Esophagus squamous epithelium (tissue), 5 donors: ENCODE results near the gene COX5A. TPM values are rescaled to one million over a fixed set of nuclear protein-coding genes. Genes with fewer than 3 reads are reported as not detected.
A peak's percentile ranks its signal among the peaks of the same experiment; 100 is the strongest.

ENCODE experiments used
- DNase-seq: peaks from one replicate; lab custom pipeline; 2025; lab: John Stamatoyannopoulos, UW
- H3K27ac ChIP-seq, 4 donors: fragments of 200-600 bp; sonication (generic); one replicate each; pipeline ENCODE4 v1.5.1; 2016 to 2019; ENCODE audit warnings: mild to moderate bottlenecking in 1 of 4
- H3K27me3 ChIP-seq, 4 donors: fragments of 200-600 bp; sonication (generic); 1 replicate in 3 of 4; 2 replicates in 1 of 4; pipeline versions ENCODE4 v1.5.1 to v1.6.0; 2017 to 2021; ENCODE audit warnings: antibody characterized with exemption in 1 of 4
- H3K36me3 ChIP-seq, 3 donors: fragments of 200-600 bp; sonication (generic); one replicate each; pipeline ENCODE4 v1.5.1; 2016 to 2019
- H3K4me1 ChIP-seq, 3 donors: fragments of 200-600 bp; sonication (generic); one replicate each; pipeline ENCODE4 v1.5.1; 2017 to 2019
- H3K4me3 ChIP-seq, 4 donors: fragments of 200-600 bp; sonication (generic); 1 replicate in 3 of 4; 2 replicates in 1 of 4; pipeline ENCODE4 v1.5.1; 2016 to 2019; ENCODE audit warnings: mild to moderate bottlenecking in 2 of 4, moderate library complexity in 1 of 4
- H3K9me3 ChIP-seq, 3 donors: fragments of 200-600 bp; sonication (generic); one replicate each; pipeline ENCODE4 v1.5.1; 2016 to 2019
- CTCF ChIP-seq, 6 experiments: fragments of 450-650 bp in 4 of 6; fragments of 200-600 bp in 2 of 6; sonication (generic) in 2 of 6; IDR thresholded peaks; one replicate each; pipeline ENCODE4 v1.5.1; 2016 to 2019; ENCODE audit warnings: antibody characterized with exemption in 6 of 6, mild to moderate bottlenecking in 4 of 6, moderate library complexity in 4 of 6
- POLR2A ChIP-seq, 4 donors: fragments of 450-650 bp; IDR thresholded peaks; one replicate each; pipeline ENCODE4 v1.6.1; 2017; ENCODE audit warnings: antibody characterized with exemption in 4 of 4, mild to moderate bottlenecking in 4 of 4, moderate library complexity in 3 of 4
- WGBS, 2 donors: methylation state at CpG; one replicate each; pipeline ENCODE4 v1.1.5; 2018; 5-methylcytosine and 5-hydroxymethylcytosine counted together
- intact Hi-C: fragments of 100-400 bp; cut with DNase I; formaldehyde crosslinking; loops from one replicate; pipeline ENCODE4 v1.15.0; 2022
- total RNA-seq, 4 donors: library from RNA; depleted of rRNA; stranded (reverse); fragments of >200 nt; gene quantifications; one replicate each; pipeline ENCODE4 v1.1.0, GENCODE V29; 2016
- donor health status: DM: yes; HTN: yes; CAD: no.

COX5A gene
- total RNA-seq, 4 donors from 2014 or later = 110 to 197 (median 172) TPM

- H3K36me3 ChIP-seq = peaks cover 24 to 59% (median 35%) of the 10 kb centered on the region in 3 donors
- DNase-seq = no peak
- H3K27ac ChIP-seq = no peak overlapping the region
- 92 to 100% methylated on average over 1 to 5 of the region's 7 CpGs for WGBS, 2 donors
- H3K4me1 ChIP-seq = peaks cover 20 to 60% (median 27%) of the 10 kb centered on the region in 3 donors
- intact Hi-C loops = loop anchor here (10.0 kb wide), 1 partner anchor 99 kb away; no protein-coding TSS in a partner anchor
- H3K9me3 ChIP-seq = no peaks in the 10 kb centered on the region
- TF ChIP-seq CTCF (IDR thresholded peaks at IDR 0.05) (no peak), POLR2A (IDR thresholded peaks at IDR 0.05) (no peak)
- H3K4me3 ChIP-seq = no peak overlapping the region
- no peaks in the 10 kb centered on the region for H3K27me3 ChIP-seq
These were observed 33.6 kb downstream of the COX5A start for GRCh38 chr15:74904190-74904805.

GRCh38 chr15:74903676-74904075, 34.2 kb downstream of the COX5A start:
- H3K27ac ChIP-seq = no peak overlapping the region
- TF ChIP-seq POLR2A (IDR thresholded peaks at IDR 0.05) (no peak), CTCF (IDR thresholded peaks at IDR 0.05) (no peak)
- no peaks in the 10 kb centered on the region for H3K27me3 ChIP-seq
- H3K36me3 ChIP-seq = peaks cover 29 to 66% (median 35%) of the 10 kb centered on the region in 3 donors
- H3K9me3 ChIP-seq = no peaks in the 10 kb centered on the region
- H3K4me3 ChIP-seq = no peak overlapping the region
- 86 to 100% methylated on average over 1 of the region's 1 CpG for WGBS, 2 donors
- intact Hi-C loops = loop anchor here (10.0 kb wide), 1 partner anchor 99 kb away; no protein-coding TSS in a partner anchor
- DNase-seq = no peak
- H3K4me1 ChIP-seq = peaks cover 20 to 60% (median 27%) of the 10 kb centered on the region in 3 donors

DNA sequence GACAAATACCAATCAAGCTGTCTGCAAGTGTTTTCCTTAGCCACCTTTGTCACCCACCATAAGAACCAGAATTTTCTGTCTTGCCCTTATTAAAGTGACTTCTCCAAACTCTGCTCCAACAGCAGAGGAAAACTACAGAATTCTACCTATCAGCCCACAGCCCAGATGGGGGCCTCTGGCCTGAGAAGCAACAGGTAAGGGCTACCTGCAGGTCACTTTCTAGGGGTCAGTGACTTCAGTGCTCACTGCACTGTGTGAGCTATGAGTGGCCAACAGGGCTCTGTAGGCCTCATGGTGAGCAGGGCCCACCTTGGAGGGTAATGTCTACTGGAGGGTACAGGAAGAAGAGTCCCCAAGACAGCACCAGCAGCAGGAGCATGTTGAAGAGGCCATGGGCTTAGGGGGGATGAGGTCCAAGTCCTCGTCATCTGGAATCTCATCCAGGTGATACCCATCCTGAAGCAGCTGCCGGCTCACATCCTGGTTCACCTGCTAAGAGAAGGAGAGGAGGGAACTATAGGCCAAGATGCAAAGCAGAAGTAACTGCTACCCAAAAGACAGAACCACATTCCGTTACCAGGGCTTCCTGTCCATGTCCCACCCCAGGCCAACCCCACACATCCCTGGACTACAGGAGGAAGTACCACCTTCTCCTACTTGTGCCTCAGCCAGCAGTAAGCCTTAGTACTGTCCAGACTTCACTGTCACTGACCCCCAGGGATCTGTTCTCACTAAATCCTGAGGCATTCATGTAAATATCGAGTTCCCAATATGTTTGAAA, 35.4 kb downstream of the COX5A start:
- no peak for DNase-seq
- H3K4me3 ChIP-seq = no peak overlapping the region
- H3K36me3 ChIP-seq = peaks cover 32 to 78% (median 35%) of the 10 kb centered on the region in 3 donors
- no peaks in the 10 kb centered on the region for H3K9me3 ChIP-seq
- peaks cover 20 to 56% (median 26%) of the 10 kb centered on the region in 3 donors for H3K4me1 ChIP-seq
- intact Hi-C loops = loop anchor here (10.0 kb wide), 1 partner anchor 98 kb away; no protein-coding TSS in a partner anchor
- peak overlapping the region; percentile 21 to 75 (median 56) for H3K27ac ChIP-seq
- 71 to 78% methylated on average over 2 to 4 of the region's 4 CpGs for WGBS, 2 donors
- H3K27me3 ChIP-seq = no peaks in the 10 kb centered on the region
- TF ChIP-seq CTCF (IDR thresholded peaks at IDR 0.05) (no peak), POLR2A (IDR thresholded peaks at IDR 0.05) (no peak)

DNA sequence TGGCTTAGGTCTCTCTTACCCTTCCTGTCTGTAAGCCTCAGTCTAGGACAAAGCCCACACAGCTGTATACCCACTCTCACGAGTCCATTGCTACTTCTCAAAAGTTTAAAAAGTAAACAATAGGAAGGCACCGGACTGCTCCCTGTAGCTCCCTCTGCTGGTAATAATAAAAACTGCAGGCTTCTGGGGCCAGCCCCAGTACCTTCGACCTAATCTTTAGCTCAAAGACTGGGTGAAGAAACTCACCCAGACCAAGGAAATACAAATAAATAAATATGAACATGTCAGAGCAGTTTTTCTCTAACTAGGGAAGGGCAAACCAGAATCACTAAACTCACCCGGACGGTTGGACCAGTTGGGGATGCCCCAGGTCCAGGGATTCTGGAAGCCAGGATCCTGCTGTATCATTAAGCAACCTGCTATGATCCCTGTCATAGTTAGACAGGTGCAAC, 36.2 kb downstream of the COX5A start:
- Histone ChIP-seq H3K4me3 (no peak overlapping the region), H3K9me3 (no peaks in the 10 kb centered on the region), H3K27me3 (no peaks in the 10 kb centered on the region), H3K27ac (peak overlapping the region; percentile 5 to 75 (median 56)), H3K4me1 (peaks cover 20 to 58% (median 23%) of the 10 kb centered on the region in 3 donors), H3K36me3 (peaks cover 32 to 86% (median 35%) of the 10 kb centered on the region in 3 donors)
- 6 to 12% methylated on average over 5 of the region's 5 CpGs for WGBS, 2 donors
- TF ChIP-seq POLR2A (IDR thresholded peaks at IDR 0.05) = no peak
- peak; percentile 83 to 98 (median 94) for TF ChIP-seq CTCF (IDR thresholded peaks at IDR 0.05)
- no peak for DNase-seq
- intact Hi-C loops = loop anchor here (10.0 kb wide), 1 partner anchor 97 kb away; no protein-coding TSS in a partner anchor
